PC-3 (cell line): ENCODE data around the gene TP63. TPM values are rescaled to one million over a fixed set of nuclear protein-coding genes. Genes with fewer than 3 reads are reported as not detected.

ENCODE experiments used
- ATAC-seq: fragments of 200-7000 bp; cut with Tn5 transposase; 2 replicates; pipeline ENCODE4 v1.9.1; 2020; ENCODE audit warnings: mild to moderate bottlenecking, moderate library complexity
- BruUV-seq: library from RNA; stranded (reverse); fragments of 400-500 nt; replicated peaks from 2 replicates; lab custom pipeline; 2021; lab: Mats Ljungman, UMichigan
- CTCF ChIA-PET: fragments of 300-600 bp; sonication (Branson Sonifier 250); formaldehyde crosslinking; loops from one replicate; lab custom pipeline; 2022; ENCODE audit warnings: antibody characterized with exemption; lab: Charles Lee
- POLR2A ChIA-PET: fragments of 300-600 bp; sonication (Branson Sonifier 250); formaldehyde crosslinking; loops from one replicate; lab custom pipeline; 2022; ENCODE audit warnings: antibody characterized with exemption; ENCODE audit not compliant: unreplicated experiment; lab: Charles Lee
- DNase-seq: peaks from one replicate; pipeline ENCODE4 v3.0.0-alpha.2; 2015
- H2AFZ ChIP-seq: fragments of 300-600 bp; sonication (generic); 2 replicates; pipeline ENCODE4 v1.6.0; 2016; ENCODE audit warnings: antibody characterized with exemption, low read length
- H3F3A ChIP-seq: fragments of 300-600 bp; sonication (generic); one replicate; pipeline ENCODE4 v1.6.0; 2017; ENCODE audit warnings: antibody characterized with exemption, low read length, control low read depth, mild to moderate bottlenecking; ENCODE audit not compliant: unreplicated experiment
- H3K27ac ChIP-seq: fragments of 300-600 bp; sonication (generic); 2 replicates; pipeline ENCODE4 v1.5.1; 2016; ENCODE audit warnings: mild to moderate bottlenecking, low read length
- H3K27me3 ChIP-seq: fragments of 300-600 bp; sonication (generic); 2 replicates; pipeline ENCODE4 v1.6.1; 2016; ENCODE audit warnings: low read length, mixed read lengths
- H3K36me3 ChIP-seq: fragments of 300-600 bp; sonication (generic); 2 replicates; pipeline ENCODE4 v1.6.1; 2016; ENCODE audit warnings: low read depth, mixed run types, low read length, mixed read lengths
- H3K4me1 ChIP-seq: fragments of 300-600 bp; sonication (generic); 2 replicates; pipeline ENCODE4 v1.5.1; 2016; ENCODE audit warnings: low read length; ENCODE audit not compliant: insufficient read depth
- H3K4me2 ChIP-seq: fragments of 300-600 bp; sonication (generic); 2 replicates; pipeline ENCODE4 v1.6.0; 2016; ENCODE audit warnings: low read length
- H3K4me3 ChIP-seq: fragments of 300-600 bp; sonication (generic); 2 replicates; pipeline ENCODE4 v1.5.1; 2016; ENCODE audit warnings: mild to moderate bottlenecking, low read length, mixed read lengths
- H3K79me2 ChIP-seq: fragments of 300-600 bp; sonication (generic); 2 replicates; pipeline ENCODE4 v1.6.1; 2017; ENCODE audit warnings: low read length, mixed read lengths
- H3K9ac ChIP-seq: fragments of 300-600 bp; sonication (generic); 2 replicates; pipeline ENCODE4 v1.6.0; 2016; ENCODE audit warnings: mild to moderate bottlenecking, low read length
- H3K9me2 ChIP-seq: fragments of 300-600 bp; sonication (generic); replicated peaks from 2 replicates; pipeline ENCODE4 v1.6.1; 2016; ENCODE audit warnings: mixed run types, low read length, mixed read lengths
- H3K9me3 ChIP-seq: fragments of 300-600 bp; sonication (generic); 2 replicates; pipeline ENCODE4 v1.6.1; 2016; ENCODE audit warnings: low read length, mixed read lengths
- H4K20me1 ChIP-seq: fragments of 300-600 bp; sonication (generic); 2 replicates; pipeline ENCODE4 v1.6.1; 2016; ENCODE audit warnings: low read length, mixed read lengths
- CTCF ChIP-seq: fragments of 300-600 bp; sonication (generic); conservative IDR thresholded peaks from 2 replicates; pipeline ENCODE4 v1.5.1; 2017; ENCODE audit warnings: antibody characterized with exemption, low read depth, mild to moderate bottlenecking, low read length
- EZH2 ChIP-seq: fragments of 300-600 bp; sonication (generic); IDR thresholded peaks from one replicate; pipeline ENCODE4 v1.6.1; 2017; ENCODE audit warnings: antibody characterized with exemption, mild to moderate bottlenecking, low read length; ENCODE audit not compliant: unreplicated experiment
- EZH2phosphoT487 ChIP-seq: fragments of 300-600 bp; sonication (generic); IDR thresholded peaks from 2 replicates; pipeline ENCODE4 v1.6.1; 2018; ENCODE audit warnings: mild to moderate bottlenecking, antibody characterized with exemption, low read length, borderline replicate concordance
- intact Hi-C: fragments of 100-400 bp; cut with micrococcal nuclease; formaldehyde crosslinking; loops from 2 replicates; pipeline ENCODE4 v1.9.0; 2023
- total RNA-seq: library from RNA; depleted of rRNA; stranded (reverse); fragments of >200 nt; gene quantifications from 2 replicates; pipeline ENCODE4 v1.2.3, GENCODE V29; 2014

TP63 gene
- total RNA-seq, 1 experiment from 2014 or later: 0.29 TPM

- no peak overlapping the region for H3K27ac ChIP-seq
- H3K4me1 ChIP-seq: peaks cover 25% of the 10 kb centered on the region
- no peaks in the 10 kb centered on the region for H3F3A ChIP-seq
- H3K9me2 ChIP-seq: no peaks in the 10 kb centered on the region
- no peaks in the 10 kb centered on the region for H3K36me3 ChIP-seq
- no peak for TF ChIP-seq EZH2phosphoT487
- TF ChIP-seq EZH2: no peak
- no peak for TF ChIP-seq CTCF
- no peaks in the 10 kb centered on the region for H3K9me3 ChIP-seq
- no peaks in the 10 kb centered on the region for H4K20me1 ChIP-seq
- H3K27me3 ChIP-seq: no peaks in the 10 kb centered on the region
- no peak overlapping the region for H3K4me3 ChIP-seq
- no TSS peak for BruUV-seq
- H3K79me2 ChIP-seq: no peaks in the 10 kb centered on the region
- DNase-seq (no peak), ATAC-seq (no peak)
- H3K4me2 ChIP-seq: no peak overlapping the region
- CTCF ChIA-PET: no interaction called here
- H2AFZ ChIP-seq: no peak overlapping the region
- no peak overlapping the region for H3K9ac ChIP-seq
- POLR2A ChIA-PET: no interaction called here
- intact Hi-C loops: loop anchor here (10.0 kb wide), 1 partner anchor 406 kb away; no protein-coding TSS in a partner anchor
Measured at GRCh38 chr3:189680723-189681122, 49.5 kb downstream of the TP63 start.

GRCh38 chr3:189683546-189684255 lies 52.5 kb downstream of the TP63 start:
- no peaks in the 10 kb centered on the region for H3K9me2 ChIP-seq
- H3K4me1 ChIP-seq: peaks cover 43% of the 10 kb centered on the region
- ATAC-seq: no peak
- H3K36me3 ChIP-seq: no peaks in the 10 kb centered on the region
- CTCF ChIA-PET: no interaction called here
- H3K4me3 ChIP-seq: no peak overlapping the region
- no peaks in the 10 kb centered on the region for H4K20me1 ChIP-seq
- no peaks in the 10 kb centered on the region for H3K27me3 ChIP-seq
- no peak overlapping the region for H2AFZ ChIP-seq
- DNase-seq: no peak
- intact Hi-C loops: loop anchor here (10.0 kb wide), 1 partner anchor 409 kb away; no protein-coding TSS in a partner anchor
- no peak overlapping the region for H3K4me2 ChIP-seq
- H3K79me2 ChIP-seq: no peaks in the 10 kb centered on the region
- no peaks in the 10 kb centered on the region for H3K9me3 ChIP-seq
- no peak overlapping the region for H3K27ac ChIP-seq
- H3K9ac ChIP-seq: no peak overlapping the region
- no TSS peak for BruUV-seq
- TF ChIP-seq EZH2: no peak
- TF ChIP-seq CTCF: no peak
- no peak for TF ChIP-seq EZH2phosphoT487
- POLR2A ChIA-PET: no interaction called here
- H3F3A ChIP-seq: peaks cover 5% of the 10 kb centered on the region

GRCh38 chr3:189684317-189684716 lies 53.1 kb downstream of the TP63 start:
- H3K27me3 ChIP-seq: no peaks in the 10 kb centered on the region
- ChIA-PET POLR2A (no interaction called here), CTCF (no interaction called here)
- intact Hi-C loops: loop anchor here (10.0 kb wide), 1 partner anchor 410 kb away; no protein-coding TSS in a partner anchor
- ATAC-seq: no peak
- H3F3A ChIP-seq: peaks cover 5% of the 10 kb centered on the region
- H3K9me2 ChIP-seq: no peaks in the 10 kb centered on the region
- DNase-seq: no peak
- peaks cover 44% of the 10 kb centered on the region for H3K4me1 ChIP-seq
- BruUV-seq: no TSS peak
- H3K9me3 ChIP-seq: no peaks in the 10 kb centered on the region
- H3K27ac ChIP-seq: no peak overlapping the region
- H3K4me2 ChIP-seq: no peak overlapping the region
- no peaks in the 10 kb centered on the region for H3K36me3 ChIP-seq
- H3K9ac ChIP-seq: no peak overlapping the region
- H4K20me1 ChIP-seq: no peaks in the 10 kb centered on the region
- no peak overlapping the region for H3K4me3 ChIP-seq
- TF ChIP-seq EZH2 (no peak), EZH2phosphoT487 (no peak), CTCF (no peak)
- no peaks in the 10 kb centered on the region for H3K79me2 ChIP-seq
- H2AFZ ChIP-seq: no peak overlapping the region
